HCT116 (cell line): ENCODE data around the gene ABHD1. TPM values are rescaled to one million over a fixed set of nuclear protein-coding genes. Genes with fewer than 3 reads are reported as not detected.

Experiments used
- ATAC-seq: fragments of 200-7000 bp; cut with Tn5 transposase; 2 replicates; pipeline ENCODE4 v1.9.1; 2020; ENCODE audit warnings: mild to moderate bottlenecking, moderate library complexity
- BruUV-seq: library from RNA; stranded (reverse); fragments of 400-500 nt; replicated peaks from 2 replicates; lab custom pipeline; 2021; lab: Mats Ljungman, UMichigan
- CTCF ChIA-PET: fragments of 300-600 bp; sonication (Branson Sonifier 250); formaldehyde crosslinking; loops from one replicate; lab custom pipeline; 2021; ENCODE audit warnings: antibody characterized with exemption; lab: Charles Lee
- POLR2A ChIA-PET: fragments of 300-600, 350-600 bp; sonication (Branson Sonifier 250); formaldehyde crosslinking; loops from one replicate; lab custom pipeline; 2021; ENCODE audit warnings: antibody characterized with exemption; lab: Charles Lee
- RAD21 ChIA-PET, 2 experiments: fragments of 300-600 bp; sonication (Branson Sonifier 250); formaldehyde crosslinking; loops; one replicate each; lab custom pipeline; 2023; ENCODE audit warnings: low total read pairs in 2 of 2; ENCODE audit not compliant: uncharacterized antibody in 2 of 2, unreplicated experiment in 2 of 2, low non-redundant PET in 1 of 2; lab: Charles Lee
- DNase-seq: peaks from one replicate; pipeline ENCODE4 v3.0.0-alpha.2; 2010; ENCODE audit warnings: low read depth, low spot score
- H2AFZ ChIP-seq: fragments of 200-600 bp; shearing (Covaris generic), sonication (generic); 2 replicates; pipeline ENCODE4 v1.6.1; 2017; ENCODE audit warnings: low read depth, mixed run types, mixed read lengths, antibody characterized with exemption, low read length; ENCODE audit not compliant: poor library complexity, severe bottlenecking
- H3K27ac ChIP-seq: 2 replicates; pipeline ENCODE4 v1.5.1; 2012; ENCODE audit warnings: low read depth, low read length
- H3K27me3 ChIP-seq: fragments of 200-600 bp; sonication (generic); 2 replicates; pipeline ENCODE4 v1.6.1; 2016; ENCODE audit warnings: mixed run types, low read length, mixed read lengths; ENCODE audit not compliant: insufficient read depth
- H3K36me3 ChIP-seq, 2 experiments: fragments of 200-500 bp in 1 of 2; fragments of 200-600 bp in 1 of 2; sonication (Bioruptor generic) in 1 of 2; sonication (generic) in 1 of 2; 2 replicates each; pipeline versions ENCODE4 v1.5.1 to v1.6.1; 2014 to 2016; ENCODE audit warnings: low read length in 2 of 2, inconsistent platforms in 1 of 2, mixed read lengths in 1 of 2, mixed run types in 1 of 2; ENCODE audit not compliant: insufficient read depth in 2 of 2, control insufficient read depth in 1 of 2
- H3K4me1 ChIP-seq, 2 experiments: fragments of 200-600 bp in 1 of 2; sonication (generic) in 1 of 2; 2 replicates each; pipeline versions ENCODE4 v1.5.1 to v1.6.1; 2012 to 2017; ENCODE audit warnings: low read length in 2 of 2, inconsistent platforms in 1 of 2, mild to moderate bottlenecking in 1 of 2, mixed read lengths in 1 of 2, mixed run types in 1 of 2, moderate library complexity in 1 of 2; ENCODE audit not compliant: insufficient read depth in 2 of 2, control insufficient read depth in 1 of 2
- H3K4me2 ChIP-seq: fragments of 200-600 bp; sonication (generic); 2 replicates; pipeline ENCODE4 v1.6.1; 2017; ENCODE audit warnings: mixed run types, low read length, mixed read lengths
- H3K4me3 ChIP-seq, 2 experiments: fragments of 200-600 bp in 1 of 2; sonication (generic) in 1 of 2; replicated peaks in 1 of 2; 2 replicates each; pipeline ENCODE4 v1.5.1; 2011 to 2016; ENCODE audit warnings: low read length in 2 of 2, control low read depth in 1 of 2, low read depth in 1 of 2, mild to moderate bottlenecking in 1 of 2, mixed read lengths in 1 of 2, mixed run types in 1 of 2
- H3K79me2 ChIP-seq: fragments of 200-600 bp; sonication (generic); 2 replicates; pipeline ENCODE4 v1.6.1; 2017; ENCODE audit warnings: mild to moderate bottlenecking, mixed run types, low read length, moderate library complexity, mixed read lengths; ENCODE audit not compliant: insufficient read depth
- H3K9ac ChIP-seq: fragments of 200-600 bp; sonication (generic); 2 replicates; pipeline ENCODE4 v1.6.1; 2016; ENCODE audit warnings: low read length, mixed read lengths
- H3K9me2 ChIP-seq: fragments of 200-600 bp; sonication (generic), shearing (Covaris generic); 2 replicates; pipeline ENCODE4 v1.6.1; 2017; ENCODE audit warnings: mixed run types, mild to moderate bottlenecking, moderate library complexity; ENCODE audit not compliant: insufficient read depth
- H3K9me3 ChIP-seq, 2 experiments: fragments of 200-500 bp in 1 of 2; fragments of 200-600 bp in 1 of 2; sonication (Bioruptor generic) in 1 of 2; sonication (generic) in 1 of 2; 2 replicates each; pipeline ENCODE4 v1.6.1; 2014 to 2017; ENCODE audit warnings: low read length in 2 of 2, mixed read lengths in 2 of 2, inconsistent platforms in 1 of 2, low read depth in 1 of 2, mild to moderate bottlenecking in 1 of 2, mixed run types in 1 of 2, moderate library complexity in 1 of 2; ENCODE audit not compliant: control insufficient read depth in 1 of 2, insufficient read depth in 1 of 2
- H4K20me1 ChIP-seq: fragments of 200-600 bp; sonication (generic), shearing (Covaris generic); 2 replicates; pipeline ENCODE4 v1.6.1; 2017; ENCODE audit warnings: mixed run types, mild to moderate bottlenecking, moderate library complexity; ENCODE audit not compliant: insufficient read depth
- ATF3 ChIP-seq: IDR thresholded peaks from 2 replicates; pipeline ENCODE4 v1.6.1; 2012
- CTCF ChIP-seq, 3 experiments: fragments of 200-600 bp in 1 of 3; sonication (generic) in 1 of 3; IDR thresholded peaks in 2 of 3; conservative IDR thresholded peaks in 1 of 3; 2 replicates each; pipeline ENCODE4 v1.5.1; 2012 to 2017; ENCODE audit warnings: low read depth in 2 of 3, low read length in 2 of 3, antibody characterized with exemption in 1 of 3, borderline replicate concordance in 1 of 3, control low read depth in 1 of 3, mild to moderate bottlenecking in 1 of 3, mixed read lengths in 1 of 3, mixed run types in 1 of 3, moderate library complexity in 1 of 3; ENCODE audit not compliant: insufficient read depth in 1 of 3
- EGR1 ChIP-seq: IDR thresholded peaks from 2 replicates; pipeline ENCODE4 v1.6.1; 2012; ENCODE audit warnings: low read depth
- ELF1 ChIP-seq: IDR thresholded peaks from 2 replicates; pipeline ENCODE4 v1.6.1; 2012; ENCODE audit warnings: low read depth, borderline replicate concordance
- EZH2phosphoT487 ChIP-seq: fragments of 200-600 bp; IDR thresholded peaks from 2 replicates; pipeline ENCODE4 v1.6.1; 2018; ENCODE audit warnings: antibody characterized with exemption, borderline replicate concordance
- JUND ChIP-seq: IDR thresholded peaks from 2 replicates; pipeline ENCODE4 v1.6.1; 2012
- POLR2AphosphoS5 ChIP-seq: IDR thresholded peaks from 2 replicates; pipeline ENCODE4 v1.6.1; 2011; ENCODE audit warnings: mild to moderate bottlenecking, low read depth, low read length, moderate library complexity
- SIN3A ChIP-seq: IDR thresholded peaks from 2 replicates; pipeline ENCODE4 v1.6.1; 2012; ENCODE audit warnings: low read depth
- TCF7L2 ChIP-seq: IDR thresholded peaks from 2 replicates; pipeline ENCODE4 v1.7.0; 2011; ENCODE audit warnings: borderline replicate concordance, inconsistent platforms; ENCODE audit not compliant: insufficient read depth, insufficient read length; ENCODE audit errors: extremely low read depth
- ZBTB33 ChIP-seq: IDR thresholded peaks from 2 replicates; pipeline ENCODE4 v1.6.1; 2011; ENCODE audit warnings: mild to moderate bottlenecking, low read length, moderate library complexity; ENCODE audit not compliant: insufficient replicate concordance; ENCODE audit errors: extremely low read depth
- intact Hi-C: fragments of 100-400 bp; cut with micrococcal nuclease; formaldehyde crosslinking; loops from 2 replicates; pipeline ENCODE4 v1.10.0; 2022
- total RNA-seq: library from RNA; stranded (reverse); gene quantifications from one replicate; pipeline ENCODE4 v1.2.1, GENCODE V29; 2021; ENCODE audit not compliant: unreplicated experiment

Gene ABHD1
- total RNA-seq, 1 experiment from 2014 or later: not detected

GRCh38 chr2:27133195-27133875 is 9.7 kb downstream of the ABHD1 start:
- TF ChIP-seq EZH2phosphoT487 (no peak), POLR2AphosphoS5 (no peak), CTCF (IDR thresholded peaks at IDR 0.05 in 2 of 3, conservative IDR thresholded peaks at IDR 0.05 in 1 of 3; ENCODE audit: borderline replicate concordance in 1 of 3, insufficient read depth in 1 of 3, low read depth in 2 of 3, low read length in 2 of 3) (no peak), ELF1 (no peak), ATF3 (no peak), JUND (no peak), ZBTB33 (no peak), SIN3A (no peak), EGR1 (no peak), TCF7L2 (no peak)
- intact Hi-C loops: no loop called here
- CTCF ChIA-PET: interaction anchor here (1.4 to 1.6 kb wide), 2 partner anchors 36 to 147 kb away, joined by 5 to 7 read pairs; no protein-coding TSS in a partner anchor
- POLR2A ChIA-PET: no interaction called here
- Histone ChIP-seq H3K27ac (peak overlapping the region; percentile 81), H3K79me2 (peaks cover 20% of the 10 kb centered on the region), H3K9me3 (no peaks in the 10 kb centered on the region), H3K9me2 (no peaks in the 10 kb centered on the region), H2AFZ (no peak overlapping the region), H3K4me1 (peaks cover 4 to 19% of the 10 kb centered on the region in 2 experiments; a peak in 3 of 4 replicates), H3K4me3 (peak overlapping the region; percentile 96 to 99), H3K27me3 (no peaks in the 10 kb centered on the region), H4K20me1 (no peaks in the 10 kb centered on the region), H3K4me2 (peak overlapping the region; percentile 95), H3K9ac (peak overlapping the region; percentile 97), H3K36me3 (peaks cover 14 to 20% of the 10 kb centered on the region in 2 experiments; a peak in 3 of 4 replicates)
- BruUV-seq: TSS peak; percentile 70
- RAD21 ChIA-PET: no interaction called here
- no peak for DNase-seq
- no peak for ATAC-seq
